ENCODE results near the gene TICRR. TPM values are rescaled to one million over a fixed set of nuclear protein-coding genes. Genes with fewer than 3 reads are reported as not detected.

The TICRR gene
- total RNA-seq, 2 experiments from 2014 or later: 28.8 to 29.8 TPM

Other genes with a start within 250 kb of the TICRR start
- gene POLG, start 240.6 kb upstream of the TICRR start, total RNA-seq: 100 to 1,000 TPM in 1 of 2 experiments, 10 to 100 TPM in 1; 85.6 to 105 TPM
- not detected for gene RHCG, start 78.9 kb upstream of the TICRR start, total RNA-seq
- under 1 TPM; 0.65 to 0.67 TPM for gene KIF7, start 80.0 kb downstream of the TICRR start, total RNA-seq
- gene PLIN1, start 103.9 kb downstream of the TICRR start, total RNA-seq: under 1 TPM in 1 of 2 experiments, not detected in 1; 0.07 TPM
- 1 to 10 TPM; 1.7 to 2.8 TPM for gene PEX11A, start 115.3 kb downstream of the TICRR start, total RNA-seq
- gene WDR93, start 115.3 kb downstream of the TICRR start, total RNA-seq: not detected
- 1 to 10 TPM; 1.1 to 1.6 TPM for gene MESP1, start 175.8 kb downstream of the TICRR start, total RNA-seq
- gene MESP2, start 200.9 kb downstream of the TICRR start, total RNA-seq: not detected
- 1 to 10 TPM; 1.4 to 2.0 TPM for gene ANPEP, start 239.4 kb downstream of the TICRR start, total RNA-seq